Duodenal mucosa (tissue), 2 donors: Measurements from ENCODE around the gene KIF14.

Experiments
- H3K27ac ChIP-seq: one replicate; pipeline ENCODE4 v1.7.0; 2013; ENCODE audit warnings: low read depth, low read length
- H3K27me3 ChIP-seq, 2 donors: one replicate each; pipeline ENCODE4 v1.7.0; 2013; ENCODE audit warnings: low read length in 2 of 2, control low read depth in 1 of 2; ENCODE audit not compliant: insufficient read depth in 2 of 2, control insufficient read depth in 1 of 2
- H3K36me3 ChIP-seq, 2 donors: one replicate each; pipeline ENCODE4 v1.7.0; 2013; ENCODE audit warnings: low read length in 2 of 2, control low read depth in 1 of 2; ENCODE audit not compliant: insufficient read depth in 2 of 2, control insufficient read depth in 1 of 2
- H3K4me1 ChIP-seq, 2 donors: one replicate each; pipeline ENCODE4 v1.7.0; 2013; ENCODE audit warnings: low read length in 2 of 2, control low read depth in 1 of 2; ENCODE audit not compliant: insufficient read depth in 2 of 2, control insufficient read depth in 1 of 2
- H3K4me3 ChIP-seq, 2 donors: one replicate each; pipeline ENCODE4 v1.7.0; 2013; ENCODE audit warnings: low read length in 2 of 2, low read depth in 1 of 2
- H3K9ac ChIP-seq, 2 donors: one replicate each; pipeline ENCODE4 v1.7.0; 2013; ENCODE audit warnings: low read length in 2 of 2, low read depth in 1 of 2
- H3K9me3 ChIP-seq, 2 donors: one replicate each; pipeline ENCODE4 v1.7.0; 2013; ENCODE audit warnings: low read length in 2 of 2, control low read depth in 1 of 2; ENCODE audit not compliant: control insufficient read depth in 1 of 2

The KIF14 gene

DNA sequence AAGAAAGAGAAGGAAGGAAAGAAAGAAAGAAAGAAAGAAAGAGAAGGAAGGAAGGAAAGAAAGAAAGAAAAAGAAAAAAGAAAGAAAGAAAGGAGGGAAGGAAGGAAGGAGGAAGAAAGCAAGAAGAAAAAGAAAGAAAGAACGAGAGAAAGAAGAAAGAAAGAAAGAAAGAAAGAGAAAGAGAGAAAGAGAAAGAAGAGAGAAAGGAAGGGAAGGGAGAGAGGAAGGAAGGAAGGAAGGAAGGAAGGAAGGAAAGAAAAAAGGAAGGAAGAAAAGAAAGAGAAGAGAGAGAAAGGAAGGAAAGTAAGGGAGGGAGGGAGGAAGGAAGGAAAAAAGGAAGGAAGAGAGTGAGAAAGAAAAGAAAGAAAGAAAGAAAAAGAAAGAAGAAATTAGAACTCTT is 115.3 kb downstream of the KIF14 start:
- no peaks in the 10 kb centered on the region for H3K27me3 ChIP-seq
- no peaks in the 10 kb centered on the region for H3K4me1 ChIP-seq
- H3K36me3 ChIP-seq, result no peaks in the 10 kb centered on the region
- no peak overlapping the region for H3K9ac ChIP-seq
- no peak overlapping the region for H3K4me3 ChIP-seq
- H3K9me3 ChIP-seq, result no peaks in the 10 kb centered on the region
- H3K27ac ChIP-seq, result no peak overlapping the region
